Tibial artery (tissue), 4 donors: ENCODE measurements around the gene OPRL1.
A peak's percentile ranks its signal among the peaks of the same experiment; 100 is the strongest.

Source experiments
- DNase-seq, 2 donors: peaks; one replicate each; pipeline ENCODE4 v3.0.0-alpha.2; 2019
- H3K27ac ChIP-seq, 2 donors: fragments of 200-600 bp; sonication (generic) in 1 of 2; 1 replicate in 1 of 2; 2 replicates in 1 of 2; pipeline ENCODE4 v1.5.1; 2018 to 2019; ENCODE audit warnings: mild to moderate bottlenecking in 1 of 2
- H3K27me3 ChIP-seq, 2 donors: fragments of 200-600 bp; sonication (generic) in 1 of 2; one replicate each; pipeline versions ENCODE4 v1.5.1 to v1.6.0; 2016 to 2019
- H3K36me3 ChIP-seq, 3 donors: fragments of 200-600 bp; sonication (generic) in 2 of 3; one replicate each; pipeline ENCODE4 v1.5.1; 2016 to 2019; ENCODE audit warnings: mild to moderate bottlenecking in 2 of 3
- H3K4me1 ChIP-seq, 4 donors: fragments of 200-600 bp; sonication (generic) in 2 of 4; 1 replicate in 3 of 4; 2 replicates in 1 of 4; pipeline ENCODE4 v1.5.1; 2016 to 2019
- H3K4me3 ChIP-seq, 2 donors: fragments of 200-600 bp; sonication (generic) in 1 of 2; 1 replicate in 1 of 2; 2 replicates in 1 of 2; pipeline ENCODE4 v1.5.1; 2018 to 2019; ENCODE audit warnings: mild to moderate bottlenecking in 2 of 2
- H3K9me3 ChIP-seq, 3 donors: fragments of 200-600 bp; sonication (generic) in 1 of 3; one replicate each; pipeline ENCODE4 v1.5.1; 2016 to 2019
- intact Hi-C: fragments of 100-400 bp; cut with DNase I; formaldehyde crosslinking; loops from one replicate; pipeline ENCODE4 v1.15.0; 2023; ENCODE audit warnings: low total_unique reads
- TF ChIP-seq, protein P1 (sequence below), 2 experiments: fragments of 200-600 bp in 1 of 2; fragments of 450-650 bp in 1 of 2; IDR thresholded peaks; one replicate each; pipeline ENCODE4 v1.5.1; 2017 to 2019; ENCODE audit warnings: antibody characterized with exemption in 2 of 2, mild to moderate bottlenecking in 1 of 2, moderate library complexity in 1 of 2

OPRL1 gene

DNA sequence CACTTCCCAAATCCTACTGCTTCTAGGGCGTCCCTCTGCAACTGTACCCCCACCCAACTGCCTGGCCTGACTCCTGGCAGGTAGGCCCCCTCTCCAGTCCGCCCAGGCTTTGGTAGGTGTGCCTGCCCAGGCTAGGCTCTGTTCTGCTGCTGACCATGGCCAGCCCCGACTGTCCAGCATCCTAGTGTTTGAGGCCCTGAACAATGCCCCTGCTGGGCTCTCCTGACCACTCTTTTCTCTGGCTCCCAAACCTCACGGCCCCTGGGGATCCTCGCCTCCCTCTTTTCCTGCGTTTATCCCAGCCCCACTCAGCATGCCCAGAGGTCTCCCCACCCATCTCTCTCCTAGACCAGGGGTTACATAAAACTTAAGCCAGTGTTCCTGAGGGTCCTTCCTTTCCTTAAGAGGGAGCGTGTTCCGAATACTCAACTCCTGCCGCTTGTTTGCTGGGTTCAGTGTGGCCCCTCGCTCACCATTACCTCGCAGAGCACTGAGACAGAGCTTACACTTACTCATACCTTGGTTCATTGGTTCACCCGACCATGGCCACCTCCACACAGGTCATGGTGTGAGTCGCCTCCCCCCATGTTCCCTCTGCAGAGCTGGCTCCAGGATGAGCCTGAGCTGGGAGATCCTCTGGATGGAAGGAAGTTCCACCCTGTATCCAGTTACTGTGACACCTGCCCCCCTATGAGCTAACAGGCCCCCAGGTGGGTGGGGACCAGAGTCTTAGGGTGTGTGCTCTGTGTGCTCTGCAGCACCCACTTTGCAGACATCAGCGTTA, 63.3 kb downstream of the OPRL1 start:
- Histone ChIP-seq H3K4me3 (no peak overlapping the region), H3K27me3 (peaks cover 0 to 69% of the 10 kb centered on the region in 2 donors), H3K9me3 (peaks cover 0 to 8% (median 8%) of the 10 kb centered on the region in 3 donors), H3K27ac (no peak overlapping the region), H3K4me1 (no peaks in the 10 kb centered on the region), H3K36me3 (no peaks in the 10 kb centered on the region)
- intact Hi-C loops = no loop called here
- DNase-seq = peak in 1 of 2 donors; percentile 28
- TF ChIP-seq, protein P1, sequence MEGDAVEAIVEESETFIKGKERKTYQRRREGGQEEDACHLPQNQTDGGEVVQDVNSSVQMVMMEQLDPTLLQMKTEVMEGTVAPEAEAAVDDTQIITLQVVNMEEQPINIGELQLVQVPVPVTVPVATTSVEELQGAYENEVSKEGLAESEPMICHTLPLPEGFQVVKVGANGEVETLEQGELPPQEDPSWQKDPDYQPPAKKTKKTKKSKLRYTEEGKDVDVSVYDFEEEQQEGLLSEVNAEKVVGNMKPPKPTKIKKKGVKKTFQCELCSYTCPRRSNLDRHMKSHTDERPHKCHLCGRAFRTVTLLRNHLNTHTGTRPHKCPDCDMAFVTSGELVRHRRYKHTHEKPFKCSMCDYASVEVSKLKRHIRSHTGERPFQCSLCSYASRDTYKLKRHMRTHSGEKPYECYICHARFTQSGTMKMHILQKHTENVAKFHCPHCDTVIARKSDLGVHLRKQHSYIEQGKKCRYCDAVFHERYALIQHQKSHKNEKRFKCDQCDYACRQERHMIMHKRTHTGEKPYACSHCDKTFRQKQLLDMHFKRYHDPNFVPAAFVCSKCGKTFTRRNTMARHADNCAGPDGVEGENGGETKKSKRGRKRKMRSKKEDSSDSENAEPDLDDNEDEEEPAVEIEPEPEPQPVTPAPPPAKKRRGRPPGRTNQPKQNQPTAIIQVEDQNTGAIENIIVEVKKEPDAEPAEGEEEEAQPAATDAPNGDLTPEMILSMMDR (IDR thresholded peaks at IDR 0.05) = no peak

DNA sequence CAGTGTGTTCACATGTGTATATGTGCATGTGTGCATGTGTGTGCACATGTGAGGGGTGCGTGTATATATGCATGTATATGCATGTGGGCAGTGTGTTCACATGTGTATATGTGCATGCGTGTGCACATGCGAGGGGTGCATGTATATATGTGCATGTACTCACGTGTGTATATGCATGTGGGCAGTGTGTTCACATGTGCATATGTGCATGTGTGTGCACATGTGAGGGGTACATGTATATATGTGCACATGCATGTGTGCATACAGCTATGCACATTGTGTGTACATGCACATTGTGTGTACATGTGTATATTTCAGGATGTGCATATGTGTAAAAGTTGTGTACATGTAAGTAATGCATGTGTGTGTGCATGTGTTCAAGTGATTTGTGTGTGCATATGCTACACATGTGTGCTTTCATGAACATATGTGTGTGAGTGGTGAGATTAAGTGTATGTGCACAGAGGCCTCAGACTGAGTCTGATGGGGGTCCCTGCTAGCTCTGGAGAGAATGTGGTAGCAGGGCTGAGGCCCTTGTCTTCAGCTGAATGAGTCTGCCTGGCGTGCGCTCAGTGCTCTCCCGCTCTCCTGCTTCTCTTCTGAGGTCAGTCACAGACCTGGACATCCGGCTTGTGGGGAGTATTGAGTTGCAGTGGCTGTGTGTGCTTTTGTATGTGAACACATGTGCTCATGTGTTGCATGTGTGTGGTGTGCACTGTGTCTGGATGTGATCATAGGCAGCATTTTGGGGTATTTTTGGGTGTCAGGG, 64.4 kb downstream of the OPRL1 start:
- no peak overlapping the region for H3K4me3 ChIP-seq
- no peak overlapping the region for H3K27ac ChIP-seq
- H3K9me3 ChIP-seq = peaks cover 0 to 8% (median 8%) of the 10 kb centered on the region in 3 donors
- peak in 1 of 2 donors; percentile 19 for DNase-seq
- intact Hi-C loops = no loop called here
- H3K4me1 ChIP-seq = no peaks in the 10 kb centered on the region
- TF ChIP-seq, protein P1 (IDR thresholded peaks at IDR 0.05) = no peak
- peaks cover 0 to 71% of the 10 kb centered on the region in 2 donors for H3K27me3 ChIP-seq
- no peaks in the 10 kb centered on the region for H3K36me3 ChIP-seq

DNA sequence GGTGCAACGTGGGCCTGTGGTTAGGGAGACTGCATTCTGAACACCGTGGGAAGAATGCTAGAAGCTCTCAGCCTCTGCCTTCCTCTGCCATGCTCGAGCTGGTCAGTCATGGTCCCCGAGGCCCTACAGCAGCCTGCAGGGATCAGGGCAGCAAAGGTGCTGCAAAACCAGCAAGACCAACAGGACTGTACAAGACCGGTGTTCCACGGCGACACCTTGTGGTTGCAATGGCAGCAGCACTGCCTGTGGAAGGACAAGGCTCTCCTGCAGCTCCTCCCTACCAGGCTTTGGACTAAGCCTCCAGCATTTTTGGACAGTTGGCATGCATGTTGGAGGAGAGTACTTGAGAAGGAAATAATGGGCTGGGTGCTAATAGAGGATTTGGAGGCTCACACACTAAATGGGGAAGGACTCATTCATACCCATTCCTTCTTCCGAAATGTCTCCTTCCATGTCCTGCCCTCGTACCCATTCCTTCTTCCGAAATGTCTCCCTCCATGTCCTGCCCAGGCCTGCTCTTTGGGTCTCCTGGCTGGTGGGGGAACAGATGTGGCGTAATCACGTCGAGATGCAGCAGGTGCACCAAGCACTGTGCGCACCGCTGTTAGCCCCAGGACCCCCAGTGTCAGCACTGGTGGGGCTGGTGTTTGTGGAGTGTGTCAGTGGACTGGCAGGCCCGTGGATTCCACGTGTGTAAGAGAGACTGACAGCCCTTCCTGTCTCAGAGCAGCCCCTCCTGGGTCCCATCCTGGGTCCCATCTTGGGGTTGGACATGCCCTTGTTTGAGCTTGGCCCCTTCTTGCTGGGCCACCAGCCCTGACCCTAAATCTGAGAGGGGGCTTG, 65.8 kb downstream of the OPRL1 start:
- H3K36me3 ChIP-seq = no peaks in the 10 kb centered on the region
- H3K9me3 ChIP-seq = peaks cover 0 to 8% (median 8%) of the 10 kb centered on the region in 3 donors
- peaks cover 0 to 57% of the 10 kb centered on the region in 2 donors for H3K27me3 ChIP-seq
- DNase-seq = peak in 1 of 2 donors; percentile 42
- H3K4me1 ChIP-seq = no peaks in the 10 kb centered on the region
- no peak overlapping the region for H3K27ac ChIP-seq
- intact Hi-C loops = no loop called here
- TF ChIP-seq, protein P1 (IDR thresholded peaks at IDR 0.05) = no peak
- H3K4me3 ChIP-seq = no peak overlapping the region

DNA sequence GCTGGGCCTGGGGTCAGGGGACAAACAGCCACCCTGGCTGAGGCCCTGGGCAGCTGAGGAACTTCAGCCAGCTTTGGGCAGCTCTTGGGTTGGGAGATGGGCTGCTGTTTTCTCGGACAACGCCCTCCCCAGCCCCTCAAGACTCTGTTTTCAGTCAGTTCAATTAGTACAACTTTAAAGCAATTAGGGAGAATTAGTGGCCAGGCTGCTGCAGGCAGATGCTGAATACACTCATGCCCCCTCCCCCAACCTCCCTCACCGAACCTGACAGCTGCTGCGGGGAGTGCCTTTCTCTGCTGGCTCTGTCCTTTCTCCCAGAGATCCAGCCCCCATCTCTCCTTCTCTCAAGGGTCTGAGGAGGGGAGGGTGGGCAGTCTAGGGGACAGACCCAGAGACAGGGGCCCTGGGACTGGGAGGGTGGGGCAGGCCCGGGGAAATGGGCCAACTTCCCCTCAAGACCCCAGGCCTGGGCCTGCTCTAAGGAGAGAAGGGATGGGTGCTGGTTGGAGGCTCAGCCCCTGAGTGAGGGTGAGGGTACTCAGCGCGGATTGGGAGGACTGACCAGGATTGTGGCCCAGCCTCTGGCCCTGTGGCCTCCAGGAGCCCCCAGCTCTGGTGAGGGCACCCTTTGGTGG, 66.5 kb downstream of the OPRL1 start:
- intact Hi-C loops = no loop called here
- Histone ChIP-seq H3K27ac (no peak overlapping the region), H3K9me3 (peaks cover 0 to 8% (median 8%) of the 10 kb centered on the region in 3 donors), H3K36me3 (no peaks in the 10 kb centered on the region), H3K27me3 (peaks cover 0 to 50% of the 10 kb centered on the region in 2 donors), H3K4me1 (no peaks in the 10 kb centered on the region), H3K4me3 (no peak overlapping the region)
- TF ChIP-seq, protein P1 (IDR thresholded peaks at IDR 0.05) = no peak
- peak in 1 of 2 donors; percentile 53 for DNase-seq

DNA sequence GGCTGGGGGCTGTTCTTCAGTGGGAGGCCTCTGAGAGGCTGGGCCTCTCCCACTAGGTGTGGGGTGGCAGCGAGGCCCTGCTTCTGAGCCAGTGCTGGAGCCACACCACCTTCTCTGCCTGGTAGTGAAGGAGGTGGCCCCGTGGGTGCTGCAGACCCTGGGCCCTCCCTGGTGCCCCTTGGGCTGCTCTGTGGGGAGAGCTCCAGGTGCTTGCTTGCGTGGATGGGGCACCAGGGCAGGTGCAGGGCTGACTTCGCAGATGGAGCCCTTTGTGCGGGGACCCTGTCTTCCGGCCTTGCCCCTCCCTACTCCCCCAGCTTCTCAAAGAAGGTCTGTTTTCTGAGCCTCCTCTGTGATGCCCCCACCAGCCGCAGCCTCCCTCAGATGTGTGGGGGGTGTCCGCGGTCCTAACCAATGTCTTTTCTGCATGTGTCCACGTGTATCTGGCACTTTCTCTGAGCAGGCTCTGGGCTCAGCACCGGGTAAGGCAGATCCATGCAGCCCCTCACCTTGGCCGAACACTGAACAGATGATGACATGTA, 67.1 kb downstream of the OPRL1 start:
- H3K4me3 ChIP-seq = no peak overlapping the region
- no peaks in the 10 kb centered on the region for H3K36me3 ChIP-seq
- H3K27me3 ChIP-seq = peaks cover 0 to 49% of the 10 kb centered on the region in 2 donors
- H3K4me1 ChIP-seq = no peaks in the 10 kb centered on the region
- TF ChIP-seq, protein P1 (IDR thresholded peaks at IDR 0.05) = no peak
- no peak overlapping the region for H3K27ac ChIP-seq
- intact Hi-C loops = no loop called here
- H3K9me3 ChIP-seq = peaks cover 0 to 8% (median 8%) of the 10 kb centered on the region in 3 donors
- peak in 1 of 2 donors; percentile 27 for DNase-seq
